Keratinocyte (primary cell): ENCODE results near the gene AKNA. TPM values are rescaled to one million over a fixed set of nuclear protein-coding genes. Genes with fewer than 3 reads are reported as not detected.

Experiments used
- DNase-seq: peaks from one replicate; pipeline ENCODE4 v3.0.0-alpha.2; 2011; ENCODE audit warnings: low read depth, missing footprints, low spot score
- FAIRE-seq: peaks from 2 replicates; lab custom pipeline; 2011; peaks lifted over from hg19 to GRCh38; lab: Jason Lieb, UNC
- H2AFZ ChIP-seq: 2 replicates; pipeline ENCODE4 v1.6.0; 2012; ENCODE audit warnings: low read length, control low read depth, inconsistent platforms; ENCODE audit not compliant: control insufficient read depth
- H3K27ac ChIP-seq: 2 replicates; pipeline ENCODE4 v1.5.1; 2011; ENCODE audit warnings: low read length; ENCODE audit not compliant: control insufficient read depth, insufficient read depth
- H3K27me3 ChIP-seq: 3 replicates; pipeline ENCODE4 v1.6.0; 2011; ENCODE audit warnings: low read length; ENCODE audit not compliant: control insufficient read depth, insufficient read depth; ENCODE audit errors: extremely low read depth
- H3K36me3 ChIP-seq, 2 experiments: 2 replicates in 1 of 2; 3 replicates in 1 of 2; pipeline ENCODE4 v1.5.1; 2011; ENCODE audit warnings: low read length in 2 of 2, mild to moderate bottlenecking in 1 of 2; ENCODE audit not compliant: control insufficient read depth in 2 of 2, insufficient read depth in 2 of 2; ENCODE audit errors: extremely low read depth in 1 of 2
- H3K4me1 ChIP-seq: 3 replicates; pipeline ENCODE4 v1.5.1; 2011; ENCODE audit warnings: low read length; ENCODE audit not compliant: control insufficient read depth, insufficient read depth; ENCODE audit errors: extremely low read depth
- H3K4me2 ChIP-seq: 3 replicates; pipeline ENCODE4 v1.6.0; 2011; ENCODE audit warnings: low read depth, low read length; ENCODE audit not compliant: control insufficient read depth, insufficient read depth; ENCODE audit errors: extremely low read depth
- H3K4me3 ChIP-seq, 3 experiments: fragments of 200-600 bp in 1 of 3; sonication (generic) in 1 of 3; 2 replicates in 2 of 3; 3 replicates in 1 of 3; pipeline ENCODE4 v1.5.1; 2011 to 2016; ENCODE audit warnings: low read length in 3 of 3, mild to moderate bottlenecking in 3 of 3, control low read depth in 2 of 3, inconsistent platforms in 1 of 3, low read depth in 1 of 3, mixed read lengths in 1 of 3, mixed run types in 1 of 3, moderate library complexity in 1 of 3; ENCODE audit not compliant: control insufficient read depth in 2 of 3, insufficient read depth in 2 of 3; ENCODE audit errors: extremely low read depth in 1 of 3
- H3K79me2 ChIP-seq: 2 replicates; pipeline ENCODE4 v1.6.0; 2012; ENCODE audit warnings: low read length; ENCODE audit not compliant: control insufficient read depth, insufficient read depth
- H3K9ac ChIP-seq: 3 replicates; pipeline ENCODE4 v1.6.0; 2011; ENCODE audit warnings: low read length; ENCODE audit not compliant: control insufficient read depth, insufficient read depth; ENCODE audit errors: extremely low read depth
- H3K9me1 ChIP-seq: 3 replicates; pipeline ENCODE4 v1.6.0; 2011; ENCODE audit warnings: low read length; ENCODE audit not compliant: control insufficient read depth, insufficient read depth; ENCODE audit errors: extremely low read depth
- H3K9me3 ChIP-seq: 2 replicates; pipeline ENCODE4 v1.5.1; 2012; ENCODE audit warnings: low read depth, low read length; ENCODE audit not compliant: control insufficient read depth
- H4K20me1 ChIP-seq: 3 replicates; pipeline ENCODE4 v1.6.0; 2011; ENCODE audit warnings: low read length; ENCODE audit not compliant: control insufficient read depth, insufficient read depth; ENCODE audit errors: extremely low read depth
- CTCF ChIP-seq, 3 experiments: IDR thresholded peaks in 1 of 3; conservative IDR thresholded peaks in 1 of 3; optimal IDR thresholded peaks in 1 of 3; 2 replicates in 2 of 3; 3 replicates in 1 of 3; pipeline versions ENCODE3 to v1.5.1; 2011; ENCODE audit warnings: low read length in 3 of 3, mild to moderate bottlenecking in 3 of 3, moderate library complexity in 2 of 3, control low read depth in 1 of 3, inconsistent platforms in 1 of 3; ENCODE audit not compliant: insufficient read depth in 2 of 3; ENCODE audit errors: extremely low read depth in 1 of 3
- EZH2 ChIP-seq: IDR thresholded peaks from one replicate; pipeline ENCODE4 v1.6.1; 2012; ENCODE audit warnings: inconsistent platforms, mild to moderate bottlenecking, low read length, moderate library complexity
- dilution Hi-C: fragments of 300-500 bp; cut with MboI; formaldehyde crosslinking; loops from one replicate; pipeline ENCODE4 v1.7.0; 2020; ENCODE audit warnings: low sequenced_read_pairs; ENCODE audit not compliant: extremely low pct_ligation_motif_present
- polyA plus RNA-seq, 5 experiments: library from polyadenylated mRNA; depleted of rRNA in 3 of 5; stranded (reverse) in 3 of 5; stranded (forward) in 1 of 5; unstranded in 1 of 5; fragments of >200 nt; gene quantifications; 1 replicate in 1 of 5; 2 replicates in 3 of 5; 3 replicates in 1 of 5; pipeline versions ENCODE4 v1.2.1 to v1.2.3, GENCODE V29; 2011 to 2012; ENCODE audit warnings: missing spikeins in 2 of 5, low read depth in 1 of 5, low replicate concordance in 1 of 5

The AKNA gene
- polyA plus RNA-seq, 1 donor (not counting 4 experiments of a cell fraction or from before 2014, with no cell fraction given) = 0.79 TPM

DNA sequence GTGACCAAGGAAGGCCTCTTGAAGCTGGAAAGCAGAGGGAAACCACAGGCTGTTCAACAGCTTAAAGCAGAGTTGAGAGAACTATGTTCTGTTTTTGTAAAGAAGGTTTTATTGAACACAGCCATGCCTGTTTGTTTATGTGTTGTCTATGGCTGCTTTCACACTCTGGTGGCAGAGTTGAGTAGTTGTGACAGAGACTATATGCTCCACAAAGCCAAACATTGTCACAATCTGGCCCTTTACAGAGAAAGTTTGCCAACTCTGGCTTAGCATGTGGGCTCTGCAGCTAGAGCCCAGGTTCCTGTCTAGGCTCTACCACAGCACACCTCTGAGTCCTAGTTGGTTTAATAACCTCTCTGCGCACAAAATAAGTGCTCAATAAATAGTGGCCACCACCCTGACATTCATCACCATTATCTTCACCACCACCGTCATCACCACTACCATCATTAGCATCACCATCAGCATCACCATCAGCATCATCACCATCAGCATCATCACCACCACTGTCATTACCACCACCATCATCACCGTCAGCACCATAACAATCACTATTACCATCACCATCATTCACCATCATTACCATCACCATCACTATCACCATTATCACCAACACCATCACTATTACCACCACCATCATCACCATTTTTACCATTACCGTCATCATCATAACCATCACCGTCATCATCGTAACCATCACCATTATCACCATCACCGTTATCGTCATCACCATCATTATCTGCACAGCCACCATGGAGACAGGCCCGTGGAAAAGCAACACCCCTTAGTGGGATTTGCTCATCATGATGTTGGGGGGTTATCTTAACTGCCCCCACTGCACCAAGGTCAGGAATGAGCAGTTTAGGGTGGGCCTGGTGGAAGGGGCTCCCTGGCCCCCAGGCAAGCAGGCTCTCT, 18.3 kb downstream of the AKNA start:
- no peaks in the 10 kb centered on the region for H3K9me3 ChIP-seq
- H4K20me1 ChIP-seq = no peaks in the 10 kb centered on the region
- H3K27ac ChIP-seq = no peak overlapping the region
- FAIRE-seq (no peak), DNase-seq (no peak)
- H2AFZ ChIP-seq = no peak overlapping the region
- H3K36me3 ChIP-seq = peaks cover 0 to 3% of the 10 kb centered on the region in 2 experiments
- H3K9me1 ChIP-seq = no peaks in the 10 kb centered on the region
- no peaks in the 10 kb centered on the region for H3K79me2 ChIP-seq
- H3K4me2 ChIP-seq = no peak overlapping the region
- H3K4me1 ChIP-seq = peaks cover 17% of the 10 kb centered on the region
- H3K27me3 ChIP-seq = no peaks in the 10 kb centered on the region
- no peak for TF ChIP-seq EZH2
- no peak for TF ChIP-seq CTCF (optimal IDR thresholded peaks at IDR 0.05 in 1 of 3, IDR thresholded peaks at IDR 0.05 in 1 of 3, conservative IDR thresholded peaks at IDR 0.05 in 1 of 3; ENCODE audit: extremely low read depth in 1 of 3, insufficient read depth in 2 of 3, low read length in 3 of 3)
- H3K9ac ChIP-seq = no peak overlapping the region
- H3K4me3 ChIP-seq = no peak overlapping the region
- dilution Hi-C loops = no loop called here

- no peaks in the 10 kb centered on the region for H3K27me3 ChIP-seq
- no peak for TF ChIP-seq CTCF (optimal IDR thresholded peaks at IDR 0.05 in 1 of 3, IDR thresholded peaks at IDR 0.05 in 1 of 3, conservative IDR thresholded peaks at IDR 0.05 in 1 of 3; ENCODE audit: extremely low read depth in 1 of 3, insufficient read depth in 2 of 3, low read length in 3 of 3)
- TF ChIP-seq EZH2 = no peak
- no peaks in the 10 kb centered on the region for H4K20me1 ChIP-seq
- H3K27ac ChIP-seq = no peak overlapping the region
- DNase-seq (no peak), FAIRE-seq (no peak)
- H2AFZ ChIP-seq = no peak overlapping the region
- no peaks in the 10 kb centered on the region for H3K9me3 ChIP-seq
- H3K9ac ChIP-seq = no peak overlapping the region
- H3K9me1 ChIP-seq = no peaks in the 10 kb centered on the region
- no peak overlapping the region for H3K4me2 ChIP-seq
- H3K36me3 ChIP-seq = peaks cover 0 to 3% of the 10 kb centered on the region in 2 experiments
- H3K79me2 ChIP-seq = no peaks in the 10 kb centered on the region
- H3K4me1 ChIP-seq = peaks cover 17% of the 10 kb centered on the region
- no peak overlapping the region for H3K4me3 ChIP-seq
- dilution Hi-C loops = no loop called here
Measured at GRCh38 chr9:114367772-114368569, 19.8 kb downstream of the AKNA start.
